PC-3 (cell line): ENCODE data around the gene RP2. TPM values are rescaled to one million over a fixed set of nuclear protein-coding genes. Genes with fewer than 3 reads are reported as not detected.

ENCODE experiments used
- ATAC-seq: fragments of 200-7000 bp; cut with Tn5 transposase; 2 replicates; pipeline ENCODE4 v1.9.1; 2020; ENCODE audit warnings: mild to moderate bottlenecking, moderate library complexity
- BruUV-seq: library from RNA; stranded (reverse); fragments of 400-500 nt; replicated peaks from 2 replicates; lab custom pipeline; 2021; lab: Mats Ljungman, UMichigan
- CTCF ChIA-PET: fragments of 300-600 bp; sonication (Branson Sonifier 250); formaldehyde crosslinking; loops from one replicate; lab custom pipeline; 2022; ENCODE audit warnings: antibody characterized with exemption; lab: Charles Lee
- POLR2A ChIA-PET: fragments of 300-600 bp; sonication (Branson Sonifier 250); formaldehyde crosslinking; loops from one replicate; lab custom pipeline; 2022; ENCODE audit warnings: antibody characterized with exemption; ENCODE audit not compliant: unreplicated experiment; lab: Charles Lee
- DNase-seq: peaks from one replicate; pipeline ENCODE4 v3.0.0-alpha.2; 2015
- H2AFZ ChIP-seq: fragments of 300-600 bp; sonication (generic); 2 replicates; pipeline ENCODE4 v1.6.0; 2016; ENCODE audit warnings: antibody characterized with exemption, low read length
- H3F3A ChIP-seq: fragments of 300-600 bp; sonication (generic); one replicate; pipeline ENCODE4 v1.6.0; 2017; ENCODE audit warnings: antibody characterized with exemption, low read length, control low read depth, mild to moderate bottlenecking; ENCODE audit not compliant: unreplicated experiment
- H3K27ac ChIP-seq: fragments of 300-600 bp; sonication (generic); 2 replicates; pipeline ENCODE4 v1.5.1; 2016; ENCODE audit warnings: mild to moderate bottlenecking, low read length
- H3K27me3 ChIP-seq: fragments of 300-600 bp; sonication (generic); 2 replicates; pipeline ENCODE4 v1.6.1; 2016; ENCODE audit warnings: low read length, mixed read lengths
- H3K36me3 ChIP-seq: fragments of 300-600 bp; sonication (generic); 2 replicates; pipeline ENCODE4 v1.6.1; 2016; ENCODE audit warnings: low read depth, mixed run types, low read length, mixed read lengths
- H3K4me1 ChIP-seq: fragments of 300-600 bp; sonication (generic); 2 replicates; pipeline ENCODE4 v1.5.1; 2016; ENCODE audit warnings: low read length; ENCODE audit not compliant: insufficient read depth
- H3K4me2 ChIP-seq: fragments of 300-600 bp; sonication (generic); 2 replicates; pipeline ENCODE4 v1.6.0; 2016; ENCODE audit warnings: low read length
- H3K4me3 ChIP-seq: fragments of 300-600 bp; sonication (generic); 2 replicates; pipeline ENCODE4 v1.5.1; 2016; ENCODE audit warnings: mild to moderate bottlenecking, low read length, mixed read lengths
- H3K79me2 ChIP-seq: fragments of 300-600 bp; sonication (generic); 2 replicates; pipeline ENCODE4 v1.6.1; 2017; ENCODE audit warnings: low read length, mixed read lengths
- H3K9ac ChIP-seq: fragments of 300-600 bp; sonication (generic); 2 replicates; pipeline ENCODE4 v1.6.0; 2016; ENCODE audit warnings: mild to moderate bottlenecking, low read length
- H3K9me2 ChIP-seq: fragments of 300-600 bp; sonication (generic); replicated peaks from 2 replicates; pipeline ENCODE4 v1.6.1; 2016; ENCODE audit warnings: mixed run types, low read length, mixed read lengths
- H3K9me3 ChIP-seq: fragments of 300-600 bp; sonication (generic); 2 replicates; pipeline ENCODE4 v1.6.1; 2016; ENCODE audit warnings: low read length, mixed read lengths
- H4K20me1 ChIP-seq: fragments of 300-600 bp; sonication (generic); 2 replicates; pipeline ENCODE4 v1.6.1; 2016; ENCODE audit warnings: low read length, mixed read lengths
- EZH2 ChIP-seq: fragments of 300-600 bp; sonication (generic); IDR thresholded peaks from one replicate; pipeline ENCODE4 v1.6.1; 2017; ENCODE audit warnings: antibody characterized with exemption, mild to moderate bottlenecking, low read length; ENCODE audit not compliant: unreplicated experiment
- EZH2phosphoT487 ChIP-seq: fragments of 300-600 bp; sonication (generic); IDR thresholded peaks from 2 replicates; pipeline ENCODE4 v1.6.1; 2018; ENCODE audit warnings: mild to moderate bottlenecking, antibody characterized with exemption, low read length, borderline replicate concordance
- intact Hi-C: fragments of 100-400 bp; cut with micrococcal nuclease; formaldehyde crosslinking; loops from 2 replicates; pipeline ENCODE4 v1.9.0; 2023
- total RNA-seq: library from RNA; depleted of rRNA; stranded (reverse); fragments of >200 nt; gene quantifications from 2 replicates; pipeline ENCODE4 v1.2.3, GENCODE V29; 2014
- TF ChIP-seq, protein P1 (sequence below): fragments of 300-600 bp; sonication (generic); conservative IDR thresholded peaks from 2 replicates; pipeline ENCODE4 v1.5.1; 2017; ENCODE audit warnings: antibody characterized with exemption, low read depth, mild to moderate bottlenecking, low read length

RP2 gene
- total RNA-seq, 1 experiment from 2014 or later = 11.0 TPM

DNA sequence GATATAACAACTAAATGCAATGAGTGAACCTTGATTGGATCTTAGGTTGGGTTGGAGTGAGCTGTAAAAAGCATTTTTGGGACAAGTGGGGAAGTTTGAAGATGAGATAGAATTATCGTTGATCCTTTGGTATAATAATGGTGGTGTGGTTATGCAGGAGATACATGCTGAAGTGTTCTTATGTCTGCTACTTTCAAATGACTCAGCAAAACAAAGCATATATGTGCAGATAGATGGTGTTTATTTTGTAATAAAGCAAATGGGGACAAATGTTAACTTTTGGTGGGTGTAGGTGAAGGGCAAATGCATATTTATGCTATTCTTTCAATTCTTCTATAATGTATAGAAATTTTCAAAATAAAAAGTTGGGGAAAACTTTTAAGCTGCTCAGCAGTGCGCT is 26.2 kb downstream of the RP2 start:
- Histone ChIP-seq H3K9me2 (no peaks in the 10 kb centered on the region), H2AFZ (no peak overlapping the region), H3K79me2 (no peaks in the 10 kb centered on the region), H3K27me3 (no peaks in the 10 kb centered on the region), H3K9me3 (no peaks in the 10 kb centered on the region), H4K20me1 (0 out of 2 replicates have a peak, but pooled peaks cover 3% of the 10 kb centered on the region), H3K4me3 (no peak overlapping the region), H3K9ac (no peak overlapping the region), H3K27ac (no peak overlapping the region), H3F3A (peaks cover 7% of the 10 kb centered on the region), H3K4me2 (no peak overlapping the region), H3K36me3 (no peaks in the 10 kb centered on the region; the same call in 1 of the 2 replicates), H3K4me1 (peaks cover 13% of the 10 kb centered on the region)
- ChIA-PET CTCF (no interaction called here), POLR2A (no interaction called here)
- ATAC-seq = no peak
- DNase-seq = no peak
- TF ChIP-seq EZH2phosphoT487 = no peak
- TF ChIP-seq, protein P1, sequence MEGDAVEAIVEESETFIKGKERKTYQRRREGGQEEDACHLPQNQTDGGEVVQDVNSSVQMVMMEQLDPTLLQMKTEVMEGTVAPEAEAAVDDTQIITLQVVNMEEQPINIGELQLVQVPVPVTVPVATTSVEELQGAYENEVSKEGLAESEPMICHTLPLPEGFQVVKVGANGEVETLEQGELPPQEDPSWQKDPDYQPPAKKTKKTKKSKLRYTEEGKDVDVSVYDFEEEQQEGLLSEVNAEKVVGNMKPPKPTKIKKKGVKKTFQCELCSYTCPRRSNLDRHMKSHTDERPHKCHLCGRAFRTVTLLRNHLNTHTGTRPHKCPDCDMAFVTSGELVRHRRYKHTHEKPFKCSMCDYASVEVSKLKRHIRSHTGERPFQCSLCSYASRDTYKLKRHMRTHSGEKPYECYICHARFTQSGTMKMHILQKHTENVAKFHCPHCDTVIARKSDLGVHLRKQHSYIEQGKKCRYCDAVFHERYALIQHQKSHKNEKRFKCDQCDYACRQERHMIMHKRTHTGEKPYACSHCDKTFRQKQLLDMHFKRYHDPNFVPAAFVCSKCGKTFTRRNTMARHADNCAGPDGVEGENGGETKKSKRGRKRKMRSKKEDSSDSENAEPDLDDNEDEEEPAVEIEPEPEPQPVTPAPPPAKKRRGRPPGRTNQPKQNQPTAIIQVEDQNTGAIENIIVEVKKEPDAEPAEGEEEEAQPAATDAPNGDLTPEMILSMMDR = no peak
- no peak for TF ChIP-seq EZH2
- intact Hi-C loops = no loop called here
- BruUV-seq = no TSS peak

DNA sequence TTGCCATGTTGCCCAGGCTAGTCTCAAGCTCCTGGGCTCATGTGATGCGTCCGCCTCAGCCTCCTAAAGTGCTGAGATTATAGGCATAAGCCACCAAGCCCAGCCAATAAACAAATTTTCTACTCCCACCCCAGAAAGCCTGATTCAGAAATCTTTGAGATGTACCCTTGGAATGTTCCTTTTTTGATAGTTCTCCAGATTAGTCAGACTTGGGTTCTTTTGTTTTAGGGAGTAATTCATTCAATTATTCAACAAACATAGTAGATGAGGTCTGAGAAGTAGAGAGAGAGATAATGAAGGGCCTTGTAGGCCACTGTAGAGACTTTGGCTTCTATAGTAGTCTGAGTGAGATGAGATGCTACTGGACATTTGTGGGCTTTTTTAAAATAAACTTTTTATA is 27.8 kb downstream of the RP2 start:
- no peak for ATAC-seq
- H3K4me2 ChIP-seq = no peak overlapping the region
- H3K9ac ChIP-seq = no peak overlapping the region
- no TSS peak for BruUV-seq
- ChIA-PET POLR2A (interaction anchor here (0.5 kb wide), 1 partner anchor 49 kb away, joined by 10 read pairs; no protein-coding TSS in a partner anchor), CTCF (no interaction called here)
- H3K79me2 ChIP-seq = no peaks in the 10 kb centered on the region
- H3K36me3 ChIP-seq = no peaks in the 10 kb centered on the region; the same call in 1 of the 2 replicates
- no peaks in the 10 kb centered on the region for H3K9me2 ChIP-seq
- H3K4me3 ChIP-seq = no peak overlapping the region
- peak overlapping the region; percentile 57 for H3K27ac ChIP-seq
- no peaks in the 10 kb centered on the region for H3K27me3 ChIP-seq
- H4K20me1 ChIP-seq = 0 out of 2 replicates have a peak, but pooled peaks cover 3% of the 10 kb centered on the region
- H3F3A ChIP-seq = peaks cover 7% of the 10 kb centered on the region
- peaks cover 13% of the 10 kb centered on the region for H3K4me1 ChIP-seq
- no peak overlapping the region for H2AFZ ChIP-seq
- H3K9me3 ChIP-seq = no peaks in the 10 kb centered on the region
- TF ChIP-seq, protein P1 = no peak
- TF ChIP-seq EZH2phosphoT487 (no peak), EZH2 (no peak)
- no peak for DNase-seq
- intact Hi-C loops = no loop called here

DNA sequence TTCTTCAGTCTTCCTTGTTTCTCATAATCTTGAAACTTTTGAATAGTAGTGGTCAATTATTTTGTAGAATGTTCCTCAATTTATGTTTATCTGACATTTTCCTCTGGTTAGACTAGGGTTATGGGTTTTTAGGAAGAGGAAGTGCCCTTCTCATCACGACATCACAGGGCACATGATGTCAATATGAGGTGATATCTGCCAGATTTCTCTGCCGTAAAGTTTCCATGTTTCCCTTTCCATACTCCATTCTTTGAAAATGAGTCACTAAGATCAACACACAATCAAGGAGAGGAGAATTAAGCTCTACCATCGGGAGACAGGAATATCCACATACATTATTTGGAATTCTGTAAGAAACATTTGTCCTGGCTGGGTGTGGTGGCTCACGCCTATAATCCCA is 28.4 kb downstream of the RP2 start:
- Histone ChIP-seq H3K4me3 (no peak overlapping the region), H3K36me3 (no peaks in the 10 kb centered on the region; the same call in 1 of the 2 replicates), H3K4me1 (peaks cover 13% of the 10 kb centered on the region), H3K9ac (no peak overlapping the region), H3F3A (peaks cover 7% of the 10 kb centered on the region), H3K9me2 (no peaks in the 10 kb centered on the region), H3K27ac (peak overlapping the region; percentile 57), H2AFZ (peak overlapping the region; percentile 26; the same call in 1 of the 2 replicates), H4K20me1 (0 out of 2 replicates have a peak, but pooled peaks cover 3% of the 10 kb centered on the region), H3K79me2 (no peaks in the 10 kb centered on the region), H3K27me3 (no peaks in the 10 kb centered on the region), H3K4me2 (no peak overlapping the region), H3K9me3 (no peaks in the 10 kb centered on the region)
- ChIA-PET CTCF (no interaction called here), POLR2A (interaction anchor here (0.6 kb wide), 1 partner anchor 22 kb away, joined by 3 read pairs; no protein-coding TSS in a partner anchor)
- intact Hi-C loops = no loop called here
- no peak for TF ChIP-seq EZH2
- TF ChIP-seq EZH2phosphoT487 = no peak
- TF ChIP-seq, protein P1 = no peak
- DNase-seq (peak; percentile 69), ATAC-seq (peak; percentile 73)
- BruUV-seq = no TSS peak
